MV-4-11 (cell line): Measurements from ENCODE around the gene CD38.
A peak's percentile ranks its signal among the peaks of the same experiment; 100 is the strongest.

Experiments
- DNase-seq: peaks from one replicate; lab custom pipeline; 2025; lab: John Stamatoyannopoulos, UW

Gene CD38

GRCh38 chr4:15868111-15868510 lies 90.0 kb downstream of the CD38 start:
- DNase-seq: peak; percentile 46

- no peak for DNase-seq
These were observed 90.8 kb downstream of the CD38 start for GRCh38 chr4:15868826-15869413.

GRCh38 chr4:15870079-15870478 lies 92.0 kb downstream of the CD38 start:
- DNase-seq: no peak

- no peak for DNase-seq
These were observed 93.0 kb downstream of the CD38 start for GRCh38 chr4:15870921-15871664.

GRCh38 chr4:15873117-15873516 lies 95.0 kb downstream of the CD38 start:
- DNase-seq: no peak

GRCh38 chr4:15874671-15875070 lies 96.5 kb downstream of the CD38 start:
- no peak for DNase-seq

GRCh38 chr4:15875663-15876460 lies 97.7 kb downstream of the CD38 start:
- no peak for DNase-seq

GRCh38 chr4:15878011-15878410 lies 99.9 kb downstream of the CD38 start:
- no peak for DNase-seq

- DNase-seq: no peak
These were observed 103.7 kb downstream of the CD38 start for GRCh38 chr4:15881820-15882219.

- peak; percentile 45 for DNase-seq
These were observed 104.6 kb downstream of the CD38 start for GRCh38 chr4:15882675-15883086.

- no peak for DNase-seq
These were observed 105.6 kb downstream of the CD38 start for GRCh38 chr4:15883610-15884243.

GRCh38 chr4:15884666-15885065 lies 106.5 kb downstream of the CD38 start:
- no peak for DNase-seq

GRCh38 chr4:15885422-15885821 lies 107.3 kb downstream of the CD38 start:
- DNase-seq: no peak

- peak; percentile 14 for DNase-seq
These were observed 110.4 kb downstream of the CD38 start for GRCh38 chr4:15888515-15888914.

GRCh38 chr4:15890246-15890829 lies 112.2 kb downstream of the CD38 start:
- no peak for DNase-seq

- no peak for DNase-seq
These were observed 113.2 kb downstream of the CD38 start for GRCh38 chr4:15891312-15891711.

GRCh38 chr4:15893962-15894361 lies 115.8 kb downstream of the CD38 start:
- no peak for DNase-seq

GRCh38 chr4:15894393-15894792 lies 116.3 kb downstream of the CD38 start:
- no peak for DNase-seq

- peak; percentile 26 for DNase-seq
These were observed 117.1 kb downstream of the CD38 start for GRCh38 chr4:15894921-15895916.

GRCh38 chr4:15897577-15897976 lies 119.4 kb downstream of the CD38 start:
- DNase-seq: no peak

GRCh38 chr4:15898902-15899301 lies 120.8 kb downstream of the CD38 start:
- DNase-seq: no peak
